SK-N-MC (cell line): Measurements from ENCODE around the gene PALMD.

ENCODE experiments used
- EZH2 ChIP-seq: fragments of 200-600 bp; sonication (generic); IDR thresholded peaks from one replicate; pipeline ENCODE4 v1.6.1; 2017; ENCODE audit warnings: antibody characterized with exemption
- POLR2AphosphoS5 ChIP-seq: IDR thresholded peaks from 2 replicates; pipeline ENCODE4 v1.6.1; 2012; ENCODE audit warnings: mild to moderate bottlenecking, low read depth, low read length, borderline replicate concordance

GRCh38 chr1:99685516-99686180 is 39.7 kb downstream of the PALMD start:
- TF ChIP-seq EZH2 (no peak), POLR2AphosphoS5 (no peak)
